DND-41 (cell line): ENCODE data around the gene MRPL44.
A peak's percentile ranks its signal among the peaks of the same experiment; 100 is the strongest.

Experiments used
- ATAC-seq: fragments of 200-7000 bp; cut with Tn5 transposase; 3 replicates; pipeline ENCODE4 v1.9.1; 2021; ENCODE audit warnings: low read depth; ENCODE audit not compliant: insufficient read depth
- DNase-seq: peaks from one replicate; pipeline ENCODE4 v3.0.0-alpha.2; 2020
- H2AFZ ChIP-seq: 2 replicates; pipeline ENCODE4 v1.6.0; 2012; ENCODE audit warnings: low read depth, low read length
- H3K27ac ChIP-seq: 2 replicates; pipeline ENCODE4 v1.5.1; 2012; ENCODE audit warnings: low read length, inconsistent platforms
- H3K27me3 ChIP-seq: fragments of 200-600 bp; sonication (generic); 2 replicates; pipeline ENCODE4 v1.6.0; 2012; ENCODE audit warnings: low read length, mild to moderate bottlenecking, inconsistent platforms; ENCODE audit not compliant: insufficient read depth, poor library complexity
- H3K36me3 ChIP-seq: 2 replicates; pipeline ENCODE4 v1.5.1; 2012; ENCODE audit warnings: low read length, inconsistent platforms; ENCODE audit not compliant: insufficient read depth
- H3K4me1 ChIP-seq: 2 replicates; pipeline ENCODE4 v1.5.1; 2012; ENCODE audit warnings: mild to moderate bottlenecking, low read length; ENCODE audit not compliant: insufficient read depth
- H3K4me2 ChIP-seq: 2 replicates; pipeline ENCODE4 v1.6.0; 2012; ENCODE audit warnings: mild to moderate bottlenecking, moderate library complexity, low read length, inconsistent platforms; ENCODE audit not compliant: insufficient read depth
- H3K4me3 ChIP-seq, 2 experiments: fragments of 200-600 bp in 1 of 2; shearing (Covaris generic) in 1 of 2; 2 replicates each; pipeline ENCODE4 v1.5.1; 2012 to 2016; ENCODE audit warnings: inconsistent platforms in 2 of 2, low read length in 2 of 2, mild to moderate bottlenecking in 2 of 2, low read depth in 1 of 2, moderate library complexity in 1 of 2
- H3K79me2 ChIP-seq: 2 replicates; pipeline ENCODE4 v1.6.0; 2012; ENCODE audit warnings: low read length, inconsistent platforms; ENCODE audit not compliant: insufficient read depth
- H3K9ac ChIP-seq: 2 replicates; pipeline ENCODE4 v1.6.0; 2012; ENCODE audit warnings: low read depth, mild to moderate bottlenecking, inconsistent platforms, low read length, moderate library complexity
- H3K9me3 ChIP-seq: 2 replicates; pipeline ENCODE4 v1.5.1; 2012; ENCODE audit warnings: low read length, moderate library complexity, mild to moderate bottlenecking, inconsistent platforms; ENCODE audit not compliant: insufficient read depth, severe bottlenecking
- H4K20me1 ChIP-seq: 2 replicates; pipeline ENCODE4 v1.6.0; 2012; ENCODE audit warnings: low read length; ENCODE audit not compliant: insufficient read depth
- CTCF ChIP-seq: IDR thresholded peaks from 2 replicates; pipeline ENCODE4 v1.5.1; 2012; ENCODE audit warnings: borderline replicate concordance, low read length, moderate library complexity, mild to moderate bottlenecking; ENCODE audit not compliant: poor library complexity, severe bottlenecking; ENCODE audit errors: extremely low read depth
- EZH2 ChIP-seq: IDR thresholded peaks from 3 replicates; pipeline ENCODE4 v1.6.1; 2012; ENCODE audit warnings: borderline replicate concordance, low read depth, mild to moderate bottlenecking, moderate library complexity, low read length, inconsistent platforms; ENCODE audit not compliant: severe bottlenecking

The MRPL44 gene

GRCh38 chr2:223929571-223930102 is 27.6 kb upstream of the MRPL44 start:
- Histone ChIP-seq H3K4me2 (peak overlapping the region; percentile 66), H3K9ac (no peak overlapping the region), H3K27ac (peak overlapping the region; percentile 44; the same call in 1 of the 2 replicates), H2AFZ (no peak overlapping the region), H3K9me3 (peaks cover 2% of the 10 kb centered on the region), H3K27me3 (no peaks in the 10 kb centered on the region), H3K36me3 (no peaks in the 10 kb centered on the region), H3K79me2 (peaks cover 11% of the 10 kb centered on the region; the same call in 1 of the 2 replicates), H3K4me3 (peak overlapping the region in 1 of 2 experiments; percentile 45; a peak in 2 of 4 replicates), H3K4me1 (peaks cover 25% of the 10 kb centered on the region), H4K20me1 (peaks cover 16% of the 10 kb centered on the region; the same call in 1 of the 2 replicates)
- TF ChIP-seq CTCF (no peak), EZH2 (no peak)
- ATAC-seq (peak; percentile 98), DNase-seq (peak; percentile 71)

- ATAC-seq (peak; percentile 34; the same call in 1 of the 3 replicates), DNase-seq (no peak)
- H3K4me2 ChIP-seq: peak overlapping the region; percentile 66
- H3K9me3 ChIP-seq: peaks cover 2% of the 10 kb centered on the region
- peak overlapping the region; percentile 44; the same call in 1 of the 2 replicates for H3K27ac ChIP-seq
- no peak for TF ChIP-seq EZH2
- TF ChIP-seq CTCF: no peak
- peaks cover 25% of the 10 kb centered on the region for H3K4me1 ChIP-seq
- H2AFZ ChIP-seq: no peak overlapping the region
- no peaks in the 10 kb centered on the region for H3K27me3 ChIP-seq
- H3K4me3 ChIP-seq: peak overlapping the region in 1 of 2 experiments; percentile 45; a peak in 1 of 4 replicates
- peaks cover 16% of the 10 kb centered on the region; the same call in 1 of the 2 replicates for H4K20me1 ChIP-seq
- H3K79me2 ChIP-seq: peaks cover 11% of the 10 kb centered on the region; the same call in 1 of the 2 replicates
- no peak overlapping the region for H3K9ac ChIP-seq
- no peaks in the 10 kb centered on the region for H3K36me3 ChIP-seq
Measured at GRCh38 chr2:223930103-223930976, 26.9 kb upstream of the MRPL44 start.

GRCh38 chr2:223932816-223933800 is 24.2 kb upstream of the MRPL44 start:
- Histone ChIP-seq H3K36me3 (no peaks in the 10 kb centered on the region), H4K20me1 (peaks cover 24% of the 10 kb centered on the region; the same call in 1 of the 2 replicates), H3K79me2 (peaks cover 19% of the 10 kb centered on the region), H3K27ac (no peak overlapping the region), H3K9ac (no peak overlapping the region), H3K4me3 (no peak overlapping the region), H3K27me3 (no peaks in the 10 kb centered on the region), H3K9me3 (no peaks in the 10 kb centered on the region), H3K4me1 (peaks cover 25% of the 10 kb centered on the region), H3K4me2 (no peak overlapping the region), H2AFZ (no peak overlapping the region)
- DNase-seq (no peak), ATAC-seq (no peak)
- TF ChIP-seq CTCF (no peak), EZH2 (no peak)
